GM23248 (cell line): ENCODE measurements around the gene CENPP. TPM values are rescaled to one million over a fixed set of nuclear protein-coding genes. Genes with fewer than 3 reads are reported as not detected.
A peak's percentile ranks its signal among the peaks of the same experiment; 100 is the strongest.

Source experiments
- DNase-seq: peaks from one replicate; pipeline ENCODE4 v3.0.0-alpha.2; 2015
- H2AFZ ChIP-seq: fragments of 200-600 bp; sonication (generic); 2 replicates; pipeline ENCODE4 v1.6.1; 2016; ENCODE audit warnings: antibody characterized with exemption
- H3F3A ChIP-seq: fragments of 200-600 bp; sonication (generic); 2 replicates; pipeline ENCODE4 v1.6.1; 2016; ENCODE audit warnings: mild to moderate bottlenecking, antibody characterized with exemption, mixed run types; ENCODE audit not compliant: insufficient read depth
- H3K27ac ChIP-seq: fragments of 200-600 bp; sonication (generic); 2 replicates; pipeline ENCODE4 v1.5.1; 2016; ENCODE audit warnings: mild to moderate bottlenecking
- H3K27me3 ChIP-seq: fragments of 200-600 bp; sonication (generic); replicated peaks from 2 replicates; pipeline ENCODE4 v1.6.1; 2016; ENCODE audit warnings: mild to moderate bottlenecking; ENCODE audit not compliant: insufficient read depth
- H3K36me3 ChIP-seq: fragments of 200-600 bp; sonication (generic); 2 replicates; pipeline ENCODE4 v1.6.1; 2016; ENCODE audit warnings: low read depth, mild to moderate bottlenecking
- H3K4me1 ChIP-seq: fragments of 200-600 bp; sonication (generic); 2 replicates; pipeline ENCODE4 v1.6.1; 2016; ENCODE audit warnings: mild to moderate bottlenecking; ENCODE audit not compliant: insufficient read depth
- H3K4me2 ChIP-seq: fragments of 200-600 bp; sonication (generic); one replicate; pipeline ENCODE4 v1.6.1; 2016; ENCODE audit warnings: mild to moderate bottlenecking; ENCODE audit not compliant: unreplicated experiment
- H3K4me3 ChIP-seq: fragments of 200-600 bp; sonication (generic); 2 replicates; pipeline ENCODE4 v1.5.1; 2016; ENCODE audit warnings: mild to moderate bottlenecking
- H3K79me2 ChIP-seq: fragments of 200-600 bp; sonication (generic); 2 replicates; pipeline ENCODE4 v1.6.1; 2016; ENCODE audit warnings: mild to moderate bottlenecking; ENCODE audit not compliant: insufficient read depth
- H3K9ac ChIP-seq: fragments of 200-600 bp; sonication (generic); 2 replicates; pipeline ENCODE4 v1.6.1; 2016; ENCODE audit warnings: mild to moderate bottlenecking
- H3K9me2 ChIP-seq: fragments of 200-600 bp; sonication (generic); 2 replicates; pipeline ENCODE4 v1.6.1; 2016; ENCODE audit warnings: mixed run types, mild to moderate bottlenecking, moderate library complexity; ENCODE audit not compliant: insufficient read depth
- H3K9me3 ChIP-seq: fragments of 200-600 bp; sonication (generic); one replicate; pipeline ENCODE4 v1.6.1; 2017; ENCODE audit warnings: low read depth
- H4K20me1 ChIP-seq: fragments of 200-600 bp; sonication (generic); 2 replicates; pipeline ENCODE4 v1.6.0; 2016; ENCODE audit not compliant: insufficient read depth
- EZH2 ChIP-seq: fragments of 200-600 bp; sonication (generic); IDR thresholded peaks from 2 replicates; pipeline ENCODE4 v1.6.1; 2018; ENCODE audit warnings: antibody characterized with exemption, mild to moderate bottlenecking; ENCODE audit not compliant: insufficient read depth, poor library complexity, severe bottlenecking
- EZH2phosphoT487 ChIP-seq: fragments of 200-600 bp; sonication (generic); IDR thresholded peaks from 2 replicates; pipeline ENCODE4 v1.6.1; 2018; ENCODE audit warnings: antibody characterized with exemption, moderate library complexity, mild to moderate bottlenecking, low read depth; ENCODE audit not compliant: insufficient read depth
- WGBS, 2 experiments: methylation state at CpG; one replicate each; pipeline ENCODE4 v1.1.6; 2015 to 2017; ENCODE audit warnings: low lambda C conversion rate in 2 of 2, low coverage in 1 of 2; ENCODE audit errors: missing lambda C conversion rate in 2 of 2; 5-methylcytosine and 5-hydroxymethylcytosine counted together
- in situ Hi-C: fragments of 300-500 bp; cut with MboI; formaldehyde crosslinking; loops from 2 replicates; pipeline ENCODE4 v1.15.0; 2020
- polyA plus RNA-seq: library from polyadenylated mRNA; unstranded; fragments of >200 nt; fragmentation: Nextera tagmentation; extraction: Ambion mirVana; gene quantifications from 2 replicates; pipeline ENCODE4 v1.2.1, GENCODE V29; 2016
- total RNA-seq: library from RNA; depleted of rRNA; stranded (reverse); fragments of >200 nt; shearing (Covaris generic); gene quantifications from 2 replicates; pipeline ENCODE4 v1.2.3, GENCODE V29; 2014

Gene CENPP
- total and polyA plus RNA-seq, 2 experiments from 2014 or later, result 2.5 to 7.4 TPM

DNA sequence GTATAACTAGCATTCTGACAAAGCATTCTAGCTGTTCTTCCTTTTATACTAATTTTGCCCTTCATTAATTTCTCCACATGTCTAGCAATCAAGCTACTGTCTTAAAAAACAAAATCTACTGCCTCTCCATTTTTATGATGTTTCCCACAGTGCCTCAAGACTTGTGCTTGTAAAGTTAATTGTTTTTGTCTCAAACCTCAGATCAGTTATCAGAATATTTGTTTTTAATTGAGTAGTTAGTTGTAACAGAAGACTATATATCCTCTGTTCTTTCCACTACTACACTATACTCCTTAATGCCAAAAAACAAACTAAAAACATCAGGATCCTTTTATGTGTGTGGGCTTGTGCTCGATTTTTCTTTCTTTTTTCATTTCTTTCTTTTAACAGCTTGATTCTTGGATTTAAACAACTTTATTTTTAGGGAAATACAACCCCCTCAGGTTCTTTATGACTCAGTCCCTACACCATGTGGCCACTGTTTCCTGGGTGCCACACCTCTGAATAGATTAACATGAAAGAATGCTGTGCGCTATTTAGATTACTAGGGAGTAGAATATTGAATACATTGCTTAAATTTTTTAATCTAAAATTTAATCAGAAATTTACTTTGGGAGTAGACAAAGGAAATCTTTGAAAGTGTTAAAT, 155.4 kb downstream of the CENPP start:
- H4K20me1 ChIP-seq, result no peaks in the 10 kb centered on the region
- H3K27me3 ChIP-seq, result no peaks in the 10 kb centered on the region
- peaks cover 46% of the 10 kb centered on the region for H3K4me1 ChIP-seq
- H3K79me2 ChIP-seq, result no peaks in the 10 kb centered on the region
- H3K9ac ChIP-seq, result 0 out of 2 replicates have a peak overlapping the region, but pooled peaks have one; percentile 5
- H3F3A ChIP-seq, result peaks cover 28% of the 10 kb centered on the region
- 19 to 28% methylated on average over 2 of the region's 2 CpGs for WGBS, 2 experiments
- H3K4me2 ChIP-seq, result peak overlapping the region; percentile 63
- TF ChIP-seq EZH2phosphoT487, result no peak
- TF ChIP-seq EZH2, result no peak
- no peaks in the 10 kb centered on the region for H3K9me3 ChIP-seq
- peak; percentile 44 for DNase-seq
- no peaks in the 10 kb centered on the region for H3K36me3 ChIP-seq
- H3K4me3 ChIP-seq, result peak overlapping the region; percentile 33; the same call in 1 of the 2 replicates
- peak overlapping the region; percentile 34 for H3K27ac ChIP-seq
- peak overlapping the region; percentile 37 for H2AFZ ChIP-seq
- H3K9me2 ChIP-seq, result no peaks in the 10 kb centered on the region
- in situ Hi-C loops, result no loop called here

DNA sequence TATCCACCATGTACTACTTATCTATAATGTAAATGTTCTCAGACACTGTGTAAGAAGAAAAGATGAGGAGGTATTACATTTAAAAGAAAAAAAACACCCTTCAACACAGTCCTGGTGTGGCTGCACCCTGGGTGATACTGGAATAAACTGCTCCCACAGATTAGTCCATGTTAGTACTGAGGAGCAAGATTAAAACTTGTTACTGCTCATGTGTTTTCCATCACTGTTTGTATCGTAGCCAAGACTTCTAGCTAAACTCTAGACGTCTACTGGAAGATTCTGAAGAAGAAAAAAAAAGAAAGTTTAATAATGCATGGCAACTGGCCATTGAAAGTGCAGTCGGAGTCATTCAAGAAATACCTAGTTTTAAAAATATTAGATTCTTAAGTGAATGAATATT, 156.6 kb downstream of the CENPP start, which contains the start of gene ASPN:
Gene ASPN (minus strand): TSS at position 178 of the 400 bp plus-strand sequence.
- H3K4me3 ChIP-seq, result peak within 1 kb of the TSS; percentile 33; the same call in 1 of the 2 replicates
- in situ Hi-C loops, result no loop called here
- H3K79me2 ChIP-seq, result no peaks in the 10 kb centered on the region

DNA sequence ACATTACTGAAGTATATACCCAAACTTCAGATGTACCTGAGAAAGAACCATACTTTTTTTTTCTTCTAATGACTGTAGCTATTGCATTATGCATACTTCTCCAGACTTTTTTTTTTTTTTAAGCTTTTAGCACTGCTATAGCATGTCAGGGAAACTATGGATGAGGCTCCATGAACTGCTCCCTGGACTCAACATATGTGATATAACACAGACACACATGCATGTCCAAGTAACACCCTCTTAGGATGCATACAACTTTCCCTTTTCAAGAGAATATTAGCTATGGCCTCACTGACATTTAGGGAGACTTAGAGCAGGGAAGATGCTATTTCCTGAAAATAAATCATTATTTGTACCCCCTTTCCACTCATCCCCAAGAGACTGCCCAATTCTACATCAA, 157.1 kb downstream of the CENPP start:
- in situ Hi-C loops, result no loop called here
- H3K9me3 ChIP-seq, result no peaks in the 10 kb centered on the region
- 0 out of 2 replicates have a peak overlapping the region, but pooled peaks have one; percentile 21 for H3K27ac ChIP-seq

More for the DNA sequence above, 156.6 kb downstream of the CENPP start, which contains the start of gene ASPN:
- H3K9me3 ChIP-seq, result no peaks in the 10 kb centered on the region
- H3K4me1 ChIP-seq, result peaks cover 46% of the 10 kb centered on the region
- H3F3A ChIP-seq, result peaks cover 28% of the 10 kb centered on the region
- H3K36me3 ChIP-seq, result no peaks in the 10 kb centered on the region
- WGBS, 2 experiments, result 13 to 15% methylated on average over 3 of the region's 3 CpGs
- no peaks in the 10 kb centered on the region for H4K20me1 ChIP-seq
- H3K9ac ChIP-seq, result 0 out of 2 replicates have a peak within 1 kb of the TSS, but pooled peaks have one; percentile 5
- H3K9me2 ChIP-seq, result no peaks in the 10 kb centered on the region
- DNase-seq, result peak; percentile 77
- peak within 1 kb of the TSS; percentile 63 for H3K4me2 ChIP-seq
- no peak for TF ChIP-seq EZH2phosphoT487
- TF ChIP-seq EZH2, result no peak
- peak within 1 kb of the TSS; percentile 34 for H3K27ac ChIP-seq
- peak within 1 kb of the TSS; percentile 37; the same call in 1 of the 2 replicates for H2AFZ ChIP-seq
- no peaks in the 10 kb centered on the region for H3K27me3 ChIP-seq

DNA sequence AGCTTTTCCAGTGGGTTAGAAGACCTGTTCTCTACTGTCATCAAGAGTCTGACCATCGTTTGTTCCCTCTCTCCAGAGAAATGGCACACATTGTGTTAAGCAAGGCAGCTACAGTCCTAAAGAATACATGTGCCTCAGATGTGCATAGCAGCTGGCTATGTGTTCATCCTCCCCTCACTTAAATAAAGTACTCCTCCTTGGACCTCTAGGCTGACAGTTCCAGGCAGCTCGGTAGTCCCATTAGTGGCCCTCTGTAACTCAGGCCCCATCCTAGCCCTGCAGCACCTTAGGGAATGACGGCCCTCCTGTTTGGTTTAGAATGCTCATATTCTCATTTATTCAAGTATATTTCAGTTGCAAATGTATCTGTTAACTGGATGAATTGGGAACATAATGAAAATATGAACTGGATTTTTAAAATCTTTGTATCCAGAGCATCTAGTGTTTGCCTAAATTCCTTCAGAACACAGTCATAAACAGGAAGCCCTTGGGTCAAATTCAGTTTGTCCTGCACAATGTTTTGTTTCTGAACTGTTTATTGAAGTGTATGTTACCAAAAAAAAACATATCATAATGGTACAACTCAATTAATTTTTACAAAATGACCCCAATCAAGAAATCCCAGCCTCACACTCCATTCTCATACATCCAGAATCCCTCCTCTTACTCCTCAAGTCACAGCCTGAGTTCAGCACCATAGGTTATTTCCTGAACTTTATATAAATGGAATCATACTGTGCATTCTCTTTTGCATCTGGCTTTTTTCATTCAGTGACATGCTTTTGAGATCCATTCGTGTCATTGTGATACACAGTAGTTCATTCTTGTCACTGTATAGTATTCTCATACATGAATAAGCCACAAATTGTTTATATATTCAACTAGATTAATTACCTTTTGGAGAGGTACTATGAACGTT, 158.1 kb downstream of the CENPP start:
- peak overlapping the region; percentile 52 for H2AFZ ChIP-seq
- in situ Hi-C loops, result no loop called here
- H3K4me1 ChIP-seq, result peaks cover 48% of the 10 kb centered on the region
- no peak overlapping the region for H3K27ac ChIP-seq
- no peaks in the 10 kb centered on the region for H3K9me3 ChIP-seq
- H3K9me2 ChIP-seq, result no peaks in the 10 kb centered on the region
- no peaks in the 10 kb centered on the region for H4K20me1 ChIP-seq
- H3K79me2 ChIP-seq, result no peaks in the 10 kb centered on the region
- peak; percentile 44 for DNase-seq
- TF ChIP-seq EZH2phosphoT487 (no peak), EZH2 (no peak)
- H3K4me2 ChIP-seq, result no peak overlapping the region
- H3F3A ChIP-seq, result peaks cover 30% of the 10 kb centered on the region
- H3K9ac ChIP-seq, result no peak overlapping the region
- no peaks in the 10 kb centered on the region for H3K27me3 ChIP-seq
- no peaks in the 10 kb centered on the region for H3K36me3 ChIP-seq
- 83 to 85% methylated on average over 5 of the region's 5 CpGs for WGBS, 2 experiments
- H3K4me3 ChIP-seq, result no peak overlapping the region

More for the DNA sequence above, 157.1 kb downstream of the CENPP start:
- TF ChIP-seq EZH2phosphoT487, result no peak
- no peak for TF ChIP-seq EZH2
- H2AFZ ChIP-seq, result no peak overlapping the region
- no peak overlapping the region for H3K4me3 ChIP-seq
- no peaks in the 10 kb centered on the region for H3K27me3 ChIP-seq
- no peaks in the 10 kb centered on the region for H3K36me3 ChIP-seq
- H3K79me2 ChIP-seq, result no peaks in the 10 kb centered on the region
- H3K9me2 ChIP-seq, result no peaks in the 10 kb centered on the region
- H3K4me2 ChIP-seq, result peak overlapping the region; percentile 63
- DNase-seq, result no peak
- peaks cover 28% of the 10 kb centered on the region for H3F3A ChIP-seq
- no peak overlapping the region for H3K9ac ChIP-seq
- H3K4me1 ChIP-seq, result peaks cover 46% of the 10 kb centered on the region
- no peaks in the 10 kb centered on the region for H4K20me1 ChIP-seq
